WTC11 (cell line): Measurements from ENCODE around the gene MBNL1. TPM values are rescaled to one million over a fixed set of nuclear protein-coding genes. Genes with fewer than 3 reads are reported as not detected.
A peak's percentile ranks its signal among the peaks of the same experiment; 100 is the strongest.

ENCODE experiments used
- ATAC-seq: fragments of 200-7000 bp; cut with Tn5 transposase; 2 replicates; pipeline ENCODE4 v1.10.0; 2021; ENCODE audit warnings: mild to moderate bottlenecking, moderate library complexity
- CTCF ChIA-PET: fragments of 300-600 bp; sonication (Branson Sonifier 250); formaldehyde crosslinking; loops from one replicate; lab custom pipeline; 2021; ENCODE audit warnings: antibody characterized with exemption; lab: Charles Lee
- POLR2A ChIA-PET: fragments of 350-600 bp; sonication (Branson Sonifier 250); formaldehyde crosslinking; loops from one replicate; lab custom pipeline; 2021; ENCODE audit warnings: antibody characterized with exemption; lab: Charles Lee
- DNase-seq: peaks from one replicate; pipeline ENCODE4 v3.0.0; 2021; ENCODE audit warnings: low spot score
- H3K27ac Mint-ChIP-seq: 2 replicates; pipeline ENCODE4 v1.8.0; 2021; ENCODE audit warnings: mixed read lengths
- H3K27me3 Mint-ChIP-seq: 2 replicates; pipeline ENCODE4 v1.8.0; 2021; ENCODE audit warnings: low read depth, mild to moderate bottlenecking, moderate library complexity, mixed read lengths
- H3K36me3 Mint-ChIP-seq: 2 replicates; pipeline ENCODE4 v1.8.0; 2021; ENCODE audit warnings: mixed read lengths
- H3K4me1 Mint-ChIP-seq: 2 replicates; pipeline ENCODE4 v1.8.0; 2022; ENCODE audit warnings: mixed read lengths
- H3K4me3 Mint-ChIP-seq: 2 replicates; pipeline ENCODE4 v1.8.0; 2021; ENCODE audit warnings: mild to moderate bottlenecking, moderate library complexity, mixed read lengths
- H3K9me3 Mint-ChIP-seq: 2 replicates; pipeline ENCODE4 v1.8.0; 2021; ENCODE audit warnings: mixed read lengths
- CBFB ChIP-seq: sonication (generic); formaldehyde crosslinking; IDR thresholded peaks from 2 replicates; pipeline ENCODE4 v1.8.1; 2022; ENCODE audit warnings: mild to moderate bottlenecking, low read depth, missing genetic modification reagents
- EMX1 ChIP-seq: fragments of 250-450 bp; sonication (Bioruptor Pico); IDR thresholded peaks from 2 replicates; pipeline ENCODE4 v1.8.0; 2021; ENCODE audit warnings: mild to moderate bottlenecking
- FOXJ3 ChIP-seq: sonication (generic); formaldehyde crosslinking; IDR thresholded peaks from 2 replicates; pipeline ENCODE4 v1.9.0; 2021; ENCODE audit warnings: missing genetic modification reagents, mild to moderate bottlenecking, borderline replicate concordance
- FOXK1 ChIP-seq: sonication (generic); formaldehyde crosslinking; IDR thresholded peaks from 2 replicates; pipeline ENCODE4 v1.8.0; 2022; ENCODE audit warnings: mild to moderate bottlenecking, moderate library complexity, missing genetic modification reagents
- IRF2 ChIP-seq: sonication (generic); formaldehyde crosslinking; IDR thresholded peaks from 2 replicates; pipeline ENCODE4 v1.8.0; 2022; ENCODE audit warnings: low read depth, missing genetic modification reagents, borderline replicate concordance
- JAZF1 ChIP-seq: fragments of 250-450 bp; sonication (Bioruptor Pico); IDR thresholded peaks from 2 replicates; pipeline ENCODE4 v1.9.0; 2021; ENCODE audit warnings: moderate library complexity, mild to moderate bottlenecking, inconsistent platforms
- OVOL2 ChIP-seq: fragments of 250-450 bp; sonication (Bioruptor Pico); IDR thresholded peaks from 2 replicates; pipeline ENCODE4 v1.9.0; 2021; ENCODE audit warnings: mild to moderate bottlenecking, borderline replicate concordance
- RORB ChIP-seq: fragments of 250-450 bp; sonication (Bioruptor Pico); IDR thresholded peaks from 2 replicates; pipeline ENCODE4 v1.9.0; 2021; ENCODE audit warnings: mild to moderate bottlenecking
- TCF7 ChIP-seq: sonication (generic); formaldehyde crosslinking; IDR thresholded peaks from 2 replicates; pipeline ENCODE4 v1.8.0; 2022; ENCODE audit warnings: mild to moderate bottlenecking, low read depth, missing genetic modification reagents, moderate library complexity
- TEAD1 ChIP-seq: sonication (generic); formaldehyde crosslinking; IDR thresholded peaks from 2 replicates; pipeline ENCODE4 v1.8.0; 2022; ENCODE audit warnings: mild to moderate bottlenecking, missing genetic modification reagents
- ZNF219 ChIP-seq: sonication (generic); formaldehyde crosslinking; IDR thresholded peaks from 2 replicates; pipeline ENCODE4 v1.8.0; 2023; ENCODE audit warnings: missing genetic modification reagents, mild to moderate bottlenecking, borderline replicate concordance
- ZNF263 ChIP-seq: sonication (generic); formaldehyde crosslinking; IDR thresholded peaks from 2 replicates; pipeline ENCODE4 v1.8.1; 2022; ENCODE audit warnings: low read depth, mild to moderate bottlenecking, moderate library complexity, missing genetic modification reagents
- ZNF416 ChIP-seq: fragments of 250-450 bp; sonication (Bioruptor Pico); IDR thresholded peaks from 2 replicates; pipeline ENCODE4 v1.9.0; 2021; ENCODE audit warnings: mild to moderate bottlenecking, inconsistent platforms
- total RNA-seq: library from RNA; stranded (reverse); gene quantifications from 3 replicates; pipeline ENCODE4 v1.2.3, GENCODE V29; 2021
- TF ChIP-seq, protein P1 (sequence below): sonication (generic); formaldehyde crosslinking; IDR thresholded peaks from 2 replicates; pipeline ENCODE4 v1.8.1; 2023; ENCODE audit warnings: mild to moderate bottlenecking, missing genetic modification reagents
- TF ChIP-seq, protein P2 (sequence below): sonication (generic); formaldehyde crosslinking; IDR thresholded peaks from 2 replicates; pipeline ENCODE4 v1.8.1; 2023; ENCODE audit warnings: mild to moderate bottlenecking, missing genetic modification reagents, moderate library complexity
- TF ChIP-seq, protein P3 (sequence below): sonication (generic); formaldehyde crosslinking; IDR thresholded peaks from 2 replicates; pipeline ENCODE4 v1.8.1; 2022; ENCODE audit warnings: mild to moderate bottlenecking, missing genetic modification reagents, moderate library complexity, borderline replicate concordance
- TF ChIP-seq, protein P4 (sequence below): sonication (generic); formaldehyde crosslinking; IDR thresholded peaks from 2 replicates; pipeline ENCODE4 v1.8.1; 2022; ENCODE audit warnings: low read depth, missing genetic modification reagents, borderline replicate concordance

The MBNL1 gene
- total RNA-seq, 1 experiment from 2014 or later = 20.4 TPM

DNA sequence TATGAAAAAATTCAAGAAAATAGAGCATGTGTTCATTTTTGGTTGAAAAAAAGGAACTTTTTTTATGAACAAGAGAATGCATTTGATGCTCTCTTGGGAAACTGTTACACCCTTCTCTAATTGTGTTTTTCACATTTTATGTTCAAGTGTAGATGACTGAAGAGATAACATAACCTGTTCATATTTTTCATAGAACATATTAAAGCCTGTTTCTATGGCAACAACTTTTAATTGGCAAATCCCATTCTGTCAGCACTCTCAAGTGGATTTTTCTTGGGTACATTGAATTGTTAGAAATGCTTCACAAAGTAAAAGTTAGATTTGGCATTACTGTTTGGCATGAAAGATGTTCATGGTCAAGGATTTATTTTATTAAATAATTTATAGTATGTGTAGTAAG is 117.5 kb downstream of the MBNL1 start:
- Mint-ChIP-seq H3K4me3 (no peak overlapping the region), H3K9me3 (no peaks in the 10 kb centered on the region)
- POLR2A ChIA-PET = no interaction called here

DNA sequence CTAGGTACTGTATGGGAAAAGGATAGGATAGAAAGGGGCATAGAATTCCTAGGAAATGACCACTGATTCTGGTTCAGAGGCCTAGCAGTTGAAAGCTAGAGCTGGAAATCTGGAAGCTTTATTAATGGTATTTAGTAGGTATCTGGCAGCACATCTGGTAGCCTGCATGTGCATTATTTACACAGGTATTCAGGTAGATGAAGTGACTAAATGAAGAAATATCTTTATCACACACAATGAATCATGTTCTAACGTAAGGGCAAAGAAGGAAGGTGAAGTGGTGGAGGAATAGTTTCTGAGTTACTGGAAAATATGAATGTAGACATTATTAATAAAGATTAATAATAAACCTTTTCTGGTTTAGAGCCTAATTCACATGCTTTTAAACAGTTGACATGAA is 119.9 kb downstream of the MBNL1 start:
- TF ChIP-seq ZNF416 (CRISPR knock-in tag) = no peak
- no peak for TF ChIP-seq ZNF263
- no peak for TF ChIP-seq TEAD1 (CRISPR knock-in tag)
- TF ChIP-seq, protein P1, sequence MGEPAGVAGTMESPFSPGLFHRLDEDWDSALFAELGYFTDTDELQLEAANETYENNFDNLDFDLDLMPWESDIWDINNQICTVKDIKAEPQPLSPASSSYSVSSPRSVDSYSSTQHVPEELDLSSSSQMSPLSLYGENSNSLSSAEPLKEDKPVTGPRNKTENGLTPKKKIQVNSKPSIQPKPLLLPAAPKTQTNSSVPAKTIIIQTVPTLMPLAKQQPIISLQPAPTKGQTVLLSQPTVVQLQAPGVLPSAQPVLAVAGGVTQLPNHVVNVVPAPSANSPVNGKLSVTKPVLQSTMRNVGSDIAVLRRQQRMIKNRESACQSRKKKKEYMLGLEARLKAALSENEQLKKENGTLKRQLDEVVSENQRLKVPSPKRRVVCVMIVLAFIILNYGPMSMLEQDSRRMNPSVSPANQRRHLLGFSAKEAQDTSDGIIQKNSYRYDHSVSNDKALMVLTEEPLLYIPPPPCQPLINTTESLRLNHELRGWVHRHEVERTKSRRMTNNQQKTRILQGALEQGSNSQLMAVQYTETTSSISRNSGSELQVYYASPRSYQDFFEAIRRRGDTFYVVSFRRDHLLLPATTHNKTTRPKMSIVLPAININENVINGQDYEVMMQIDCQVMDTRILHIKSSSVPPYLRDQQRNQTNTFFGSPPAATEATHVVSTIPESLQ = no peak
- TF ChIP-seq TCF7 = no peak
- TF ChIP-seq ZNF219 (CRISPR knock-in tag) = no peak
- no peak for TF ChIP-seq OVOL2
- no peak for ATAC-seq
- DNase-seq = no peak
- no peaks in the 10 kb centered on the region for H3K27me3 Mint-ChIP-seq
- POLR2A ChIA-PET = no interaction called here
- peaks cover 54% of the 10 kb centered on the region for H3K4me1 Mint-ChIP-seq
- H3K4me3 Mint-ChIP-seq = no peak overlapping the region
- CTCF ChIA-PET = no interaction called here
- H3K36me3 Mint-ChIP-seq = no peaks in the 10 kb centered on the region
- H3K9me3 Mint-ChIP-seq = no peaks in the 10 kb centered on the region
- H3K27ac Mint-ChIP-seq = peak overlapping the region; percentile 63

More for the DNA sequence above, 117.5 kb downstream of the MBNL1 start:
- no peak overlapping the region for H3K27ac Mint-ChIP-seq
- no peaks in the 10 kb centered on the region for H3K27me3 Mint-ChIP-seq
- no peaks in the 10 kb centered on the region for H3K36me3 Mint-ChIP-seq
- no peak for ATAC-seq
- DNase-seq = no peak
- TF ChIP-seq FOXK1 (no peak), EMX1 (CRISPR knock-in tag) (no peak), CBFB (CRISPR knock-in tag) (no peak)
- TF ChIP-seq, protein P2, sequence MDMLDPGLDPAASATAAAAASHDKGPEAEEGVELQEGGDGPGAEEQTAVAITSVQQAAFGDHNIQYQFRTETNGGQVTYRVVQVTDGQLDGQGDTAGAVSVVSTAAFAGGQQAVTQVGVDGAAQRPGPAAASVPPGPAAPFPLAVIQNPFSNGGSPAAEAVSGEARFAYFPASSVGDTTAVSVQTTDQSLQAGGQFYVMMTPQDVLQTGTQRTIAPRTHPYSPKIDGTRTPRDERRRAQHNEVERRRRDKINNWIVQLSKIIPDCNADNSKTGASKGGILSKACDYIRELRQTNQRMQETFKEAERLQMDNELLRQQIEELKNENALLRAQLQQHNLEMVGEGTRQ (CRISPR knock-in tag) = no peak
- H3K4me1 Mint-ChIP-seq = peaks cover 48% of the 10 kb centered on the region
- CTCF ChIA-PET = no interaction called here

DNA sequence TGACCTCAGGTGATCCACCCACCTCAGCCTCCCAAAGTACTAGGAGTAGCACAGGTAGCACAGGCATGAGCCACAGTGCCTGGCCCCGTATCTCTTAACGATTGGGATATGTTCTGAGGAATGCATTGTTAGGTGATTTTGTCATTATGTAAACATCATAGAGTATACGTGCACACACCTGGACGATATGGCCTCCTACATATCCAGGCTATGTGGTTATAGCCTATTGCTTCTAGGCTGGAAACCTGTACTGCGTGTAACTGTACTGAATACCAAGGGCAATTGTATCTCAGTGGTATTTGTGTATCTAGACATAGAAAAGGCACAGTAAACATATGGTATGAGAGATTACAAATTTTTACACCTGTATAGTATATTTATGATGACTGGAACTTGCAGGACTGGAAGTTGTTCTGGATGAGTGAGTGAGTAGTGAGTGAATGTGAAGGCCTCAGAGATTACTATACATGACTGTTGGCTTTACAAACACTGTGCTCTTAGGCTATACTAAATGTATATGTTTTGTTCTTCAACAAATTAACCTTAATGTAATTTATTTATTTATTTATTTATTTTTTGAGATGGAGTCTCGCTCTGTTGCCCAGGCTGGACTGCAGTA is 120.7 kb downstream of the MBNL1 start:
- Mint-ChIP-seq H3K27me3 (no peaks in the 10 kb centered on the region), H3K4me3 (no peak overlapping the region), H3K4me1 (peaks cover 48% of the 10 kb centered on the region), H3K27ac (no peak overlapping the region), H3K9me3 (no peaks in the 10 kb centered on the region), H3K36me3 (no peaks in the 10 kb centered on the region)
- ChIA-PET POLR2A (no interaction called here), CTCF (no interaction called here)
- TF ChIP-seq RORB (CRISPR knock-in tag) (no peak), FOXK1 (no peak), IRF2 (CRISPR knock-in tag) (no peak), JAZF1 (CRISPR knock-in tag) (no peak), FOXJ3 (CRISPR knock-in tag) (no peak)
- TF ChIP-seq, protein P3, sequence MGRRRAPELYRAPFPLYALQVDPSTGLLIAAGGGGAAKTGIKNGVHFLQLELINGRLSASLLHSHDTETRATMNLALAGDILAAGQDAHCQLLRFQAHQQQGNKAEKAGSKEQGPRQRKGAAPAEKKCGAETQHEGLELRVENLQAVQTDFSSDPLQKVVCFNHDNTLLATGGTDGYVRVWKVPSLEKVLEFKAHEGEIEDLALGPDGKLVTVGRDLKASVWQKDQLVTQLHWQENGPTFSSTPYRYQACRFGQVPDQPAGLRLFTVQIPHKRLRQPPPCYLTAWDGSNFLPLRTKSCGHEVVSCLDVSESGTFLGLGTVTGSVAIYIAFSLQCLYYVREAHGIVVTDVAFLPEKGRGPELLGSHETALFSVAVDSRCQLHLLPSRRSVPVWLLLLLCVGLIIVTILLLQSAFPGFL = no peak
- TF ChIP-seq, protein P4, sequence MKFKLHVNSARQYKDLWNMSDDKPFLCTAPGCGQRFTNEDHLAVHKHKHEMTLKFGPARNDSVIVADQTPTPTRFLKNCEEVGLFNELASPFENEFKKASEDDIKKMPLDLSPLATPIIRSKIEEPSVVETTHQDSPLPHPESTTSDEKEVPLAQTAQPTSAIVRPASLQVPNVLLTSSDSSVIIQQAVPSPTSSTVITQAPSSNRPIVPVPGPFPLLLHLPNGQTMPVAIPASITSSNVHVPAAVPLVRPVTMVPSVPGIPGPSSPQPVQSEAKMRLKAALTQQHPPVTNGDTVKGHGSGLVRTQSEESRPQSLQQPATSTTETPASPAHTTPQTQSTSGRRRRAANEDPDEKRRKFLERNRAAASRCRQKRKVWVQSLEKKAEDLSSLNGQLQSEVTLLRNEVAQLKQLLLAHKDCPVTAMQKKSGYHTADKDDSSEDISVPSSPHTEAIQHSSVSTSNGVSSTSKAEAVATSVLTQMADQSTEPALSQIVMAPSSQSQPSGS (CRISPR knock-in tag) = no peak
- TF ChIP-seq, protein P2 (CRISPR knock-in tag) = no peak
- DNase-seq (no peak), ATAC-seq (no peak)
